CD14-positive monocyte (primary cell): Measurements from ENCODE around the gene WDR76. TPM values are rescaled to one million over a fixed set of nuclear protein-coding genes. Genes with fewer than 3 reads are reported as not detected.
A peak's percentile ranks its signal among the peaks of the same experiment; 100 is the strongest.

Source experiments
- DNase-seq, 3 donors: peaks; one replicate each; pipeline ENCODE4 v3.0.0-alpha.2; 2011 to 2022
- H2AFZ ChIP-seq: 2 replicates; pipeline ENCODE4 v1.6.0; 2012; ENCODE audit warnings: mild to moderate bottlenecking, low read depth, low read length, inconsistent platforms; ENCODE audit not compliant: insufficient read depth, poor library complexity, severe bottlenecking
- H3K27ac ChIP-seq, 2 donors: 1 replicate in 1 of 2; 2 replicates in 1 of 2; pipeline ENCODE4 v1.5.1; 2012 to 2013; ENCODE audit warnings: low read length in 2 of 2, control low read depth in 1 of 2, inconsistent platforms in 1 of 2, low read depth in 1 of 2, mild to moderate bottlenecking in 1 of 2
- H3K27me3 ChIP-seq, 2 donors: one replicate each; pipeline versions ENCODE4 v1.6.0 to v1.6.1; 2011 to 2013; ENCODE audit warnings: low read length in 2 of 2; ENCODE audit not compliant: control insufficient read depth in 2 of 2, insufficient read depth in 2 of 2
- H3K36me3 ChIP-seq, 2 donors: replicated peaks in 1 of 2; 1 replicate in 1 of 2; 2 replicates in 1 of 2; pipeline versions ENCODE4 v1.5.1 to v1.6.1; 2012 to 2013; ENCODE audit warnings: low read length in 2 of 2, control low read depth in 1 of 2, inconsistent platforms in 1 of 2, mild to moderate bottlenecking in 1 of 2; ENCODE audit not compliant: insufficient read depth in 2 of 2, control insufficient read depth in 1 of 2
- H3K4me1 ChIP-seq, 2 donors: 1 replicate in 1 of 2; 2 replicates in 1 of 2; pipeline versions ENCODE4 v1.5.1 to v1.6.1; 2012 to 2013; ENCODE audit warnings: low read length in 2 of 2, control low read depth in 1 of 2, inconsistent platforms in 1 of 2, mild to moderate bottlenecking in 1 of 2, moderate library complexity in 1 of 2; ENCODE audit not compliant: insufficient read depth in 2 of 2, control insufficient read depth in 1 of 2
- H3K4me2 ChIP-seq: replicated peaks from 2 replicates; pipeline ENCODE3; 2012; ENCODE audit warnings: low read length, moderate library complexity, mild to moderate bottlenecking; ENCODE audit not compliant: poor library complexity, severe bottlenecking; ENCODE audit errors: extremely low read depth
- H3K4me3 ChIP-seq, 3 experiments: fragments of 200-600 bp in 1 of 3; sonication (generic) in 1 of 3; replicated peaks in 1 of 3; 1 replicate in 2 of 3; 2 replicates in 1 of 3; pipeline ENCODE4 v1.5.1; 2011 to 2013; ENCODE audit warnings: low read length in 3 of 3, mild to moderate bottlenecking in 3 of 3, control low read depth in 2 of 3, low read depth in 2 of 3, inconsistent platforms in 1 of 3, moderate library complexity in 1 of 3
- H3K79me2 ChIP-seq: 2 replicates; pipeline ENCODE4 v1.6.0; 2012; ENCODE audit warnings: mild to moderate bottlenecking, control low read depth, inconsistent platforms, low read length, moderate library complexity; ENCODE audit not compliant: insufficient read depth
- H3K9ac ChIP-seq: 2 replicates; pipeline ENCODE4 v1.6.0; 2017; ENCODE audit warnings: low read length, mild to moderate bottlenecking; ENCODE audit not compliant: insufficient read depth, poor library complexity, severe bottlenecking
- H3K9me3 ChIP-seq, 2 donors: replicated peaks in 1 of 2; 1 replicate in 1 of 2; 2 replicates in 1 of 2; pipeline versions ENCODE4 v1.5.1 to v1.6.1; 2012 to 2013; ENCODE audit warnings: low read length in 2 of 2, control low read depth in 1 of 2; ENCODE audit not compliant: control insufficient read depth in 1 of 2, insufficient read depth in 1 of 2
- H4K20me1 ChIP-seq: 2 replicates; pipeline ENCODE4 v1.6.0; 2012; ENCODE audit warnings: mild to moderate bottlenecking, low read length, control low read depth, moderate library complexity; ENCODE audit not compliant: insufficient read depth
- H3K27ac Mint-ChIP-seq, 7 donors: one replicate each; pipeline ENCODE4 v1.8.0; 2020; ENCODE audit warnings: mild to moderate bottlenecking in 7 of 7, mixed read lengths in 7 of 7, moderate library complexity in 6 of 7, inconsistent platforms in 2 of 7
- H3K27me3 Mint-ChIP-seq, 3 donors: one replicate each; pipeline ENCODE4 v1.8.0; 2021 to 2022; ENCODE audit warnings: low read depth in 3 of 3, mild to moderate bottlenecking in 3 of 3, mixed read lengths in 3 of 3, moderate library complexity in 3 of 3, inconsistent platforms in 1 of 3
- H3K36me3 Mint-ChIP-seq, 2 donors: one replicate each; pipeline ENCODE4 v1.8.0; 2020; ENCODE audit warnings: mixed read lengths in 2 of 2, inconsistent platforms in 1 of 2, mild to moderate bottlenecking in 1 of 2
- H3K4me1 Mint-ChIP-seq: one replicate; pipeline ENCODE4 v1.8.0; 2020; ENCODE audit warnings: mild to moderate bottlenecking, mixed read lengths
- H3K4me3 Mint-ChIP-seq, 2 donors: one replicate each; pipeline ENCODE4 v1.8.0; 2020; ENCODE audit warnings: mild to moderate bottlenecking in 2 of 2, mixed read lengths in 2 of 2, moderate library complexity in 1 of 2
- H3K9me3 Mint-ChIP-seq, 7 donors: one replicate each; pipeline ENCODE4 v1.8.0; 2020 to 2022; ENCODE audit warnings: mixed read lengths in 7 of 7, mild to moderate bottlenecking in 6 of 7, moderate library complexity in 6 of 7, inconsistent platforms in 2 of 7
- WGBS: methylation state at CpG from one replicate; pipeline ENCODE4 v1.1.5; 2013; ENCODE audit warnings: missing lambda C conversion rate; ENCODE audit not compliant: insufficient coverage; 5-methylcytosine and 5-hydroxymethylcytosine counted together
- intact Hi-C, 2 donors: fragments of 100-400 bp; cut with micrococcal nuclease; formaldehyde crosslinking; loops; one replicate each; pipeline versions ENCODE4 v1.15.0 to v1.15.1; 2023
- polyA plus RNA-seq, 3 donors: library from polyadenylated mRNA; depleted of rRNA in 1 of 3; unstranded in 2 of 3; stranded (reverse) in 1 of 3; fragments of 300-500 nt in 2 of 3; fragments of >200 nt in 1 of 3; fragmentation: Illumina TruSeq in 2 of 3; gene quantifications; 1 replicate in 2 of 3; 2 replicates in 1 of 3; pipeline ENCODE4 v1.2.3, GENCODE V29; 2012 to 2021
- TF ChIP-seq, protein P1 (sequence below): fragments of 200-600 bp; IDR thresholded peaks from one replicate; pipeline ENCODE4 v1.8.0; 2022; ENCODE audit warnings: antibody characterized with exemption, mild to moderate bottlenecking

The WDR76 gene
- polyA plus RNA-seq, 3 donors, result 0.32 to 0.91 (median 0.40) TPM

DNA sequence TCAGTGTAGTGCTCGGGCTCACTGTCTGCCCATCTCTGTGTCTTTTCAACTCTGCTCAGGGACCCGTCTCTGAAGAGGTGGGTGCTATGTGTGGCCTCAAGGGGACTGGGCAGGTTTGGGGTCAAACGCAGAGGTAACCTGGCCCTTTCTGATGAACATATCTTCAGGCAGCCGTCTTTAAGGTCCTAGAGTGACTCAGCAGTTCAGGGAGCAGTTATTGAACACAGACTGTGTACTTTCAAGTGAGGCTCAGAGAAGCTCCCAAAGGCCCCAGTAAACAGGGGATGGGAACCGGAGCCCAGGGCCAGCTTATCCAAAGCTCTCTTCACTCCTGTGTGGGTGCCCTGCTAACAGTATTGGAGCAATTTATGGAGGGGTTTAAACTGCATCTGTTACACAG lies 73.1 kb downstream of the WDR76 start:
- Histone ChIP-seq H3K9ac (no peak overlapping the region), H3K27me3 (no peaks in the 10 kb centered on the region), H3K4me3 (no peak overlapping the region), H2AFZ (no peak overlapping the region), H3K79me2 (no peaks in the 10 kb centered on the region), H3K36me3 (no peaks in the 10 kb centered on the region), H3K4me1 (no peaks in the 10 kb centered on the region), H3K27ac (no peak overlapping the region), H3K9me3 (no peaks in the 10 kb centered on the region), H4K20me1 (no peaks in the 10 kb centered on the region), H3K4me2 (no peak overlapping the region)
- H3K4me3 Mint-ChIP-seq, result no peak overlapping the region
- DNase-seq, result no peak
- H3K9me3 Mint-ChIP-seq, result peaks cover 0 to 3% (median 0%) of the 10 kb centered on the region in 7 donors
- intact Hi-C loops, result no loop called here
- no peak overlapping the region for H3K27ac Mint-ChIP-seq
- peaks cover 3% of the 10 kb centered on the region for H3K4me1 Mint-ChIP-seq
- TF ChIP-seq, protein P1, sequence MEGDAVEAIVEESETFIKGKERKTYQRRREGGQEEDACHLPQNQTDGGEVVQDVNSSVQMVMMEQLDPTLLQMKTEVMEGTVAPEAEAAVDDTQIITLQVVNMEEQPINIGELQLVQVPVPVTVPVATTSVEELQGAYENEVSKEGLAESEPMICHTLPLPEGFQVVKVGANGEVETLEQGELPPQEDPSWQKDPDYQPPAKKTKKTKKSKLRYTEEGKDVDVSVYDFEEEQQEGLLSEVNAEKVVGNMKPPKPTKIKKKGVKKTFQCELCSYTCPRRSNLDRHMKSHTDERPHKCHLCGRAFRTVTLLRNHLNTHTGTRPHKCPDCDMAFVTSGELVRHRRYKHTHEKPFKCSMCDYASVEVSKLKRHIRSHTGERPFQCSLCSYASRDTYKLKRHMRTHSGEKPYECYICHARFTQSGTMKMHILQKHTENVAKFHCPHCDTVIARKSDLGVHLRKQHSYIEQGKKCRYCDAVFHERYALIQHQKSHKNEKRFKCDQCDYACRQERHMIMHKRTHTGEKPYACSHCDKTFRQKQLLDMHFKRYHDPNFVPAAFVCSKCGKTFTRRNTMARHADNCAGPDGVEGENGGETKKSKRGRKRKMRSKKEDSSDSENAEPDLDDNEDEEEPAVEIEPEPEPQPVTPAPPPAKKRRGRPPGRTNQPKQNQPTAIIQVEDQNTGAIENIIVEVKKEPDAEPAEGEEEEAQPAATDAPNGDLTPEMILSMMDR, result no peak
- H3K36me3 Mint-ChIP-seq, result no peaks in the 10 kb centered on the region
- 71% methylated on average over 4 of the region's 5 CpGs for WGBS
- H3K27me3 Mint-ChIP-seq, result peaks cover 0 to 4% (median 2%) of the 10 kb centered on the region in 3 donors

DNA sequence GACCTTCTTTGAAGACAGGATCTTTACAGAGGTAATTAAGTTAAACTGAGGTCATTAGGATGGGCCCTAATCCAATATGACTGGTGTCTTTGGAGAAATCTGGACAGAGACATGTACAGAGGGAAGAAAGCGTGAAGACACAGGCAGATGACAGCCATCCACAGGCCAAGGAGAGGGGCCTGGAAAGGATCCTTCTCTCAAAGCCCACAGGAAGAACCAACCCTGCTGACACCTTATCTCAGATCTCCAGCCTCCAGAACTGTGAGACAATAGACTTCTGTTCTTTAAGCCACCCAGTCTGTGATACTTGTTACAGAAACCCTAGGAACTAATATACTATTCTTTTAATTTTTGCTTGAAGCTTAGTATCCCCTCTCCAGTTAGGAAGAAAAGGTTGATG lies 74.2 kb downstream of the WDR76 start:
- Histone ChIP-seq H3K27me3 (no peaks in the 10 kb centered on the region), H3K4me3 (no peak overlapping the region), H3K79me2 (no peaks in the 10 kb centered on the region), H2AFZ (no peak overlapping the region), H3K9me3 (no peaks in the 10 kb centered on the region), H3K27ac (no peak overlapping the region), H3K9ac (no peak overlapping the region), H3K4me1 (no peaks in the 10 kb centered on the region), H3K36me3 (no peaks in the 10 kb centered on the region), H4K20me1 (no peaks in the 10 kb centered on the region), H3K4me2 (no peak overlapping the region)
- H3K9me3 Mint-ChIP-seq, result peaks cover 0 to 3% (median 0%) of the 10 kb centered on the region in 7 donors
- peaks cover 3% of the 10 kb centered on the region for H3K4me1 Mint-ChIP-seq
- H3K27ac Mint-ChIP-seq, result peak overlapping the region in 1 of 7 donors; percentile 20
- TF ChIP-seq, protein P1, result no peak
- H3K4me3 Mint-ChIP-seq, result no peak overlapping the region
- no peaks in the 10 kb centered on the region for H3K36me3 Mint-ChIP-seq
- H3K27me3 Mint-ChIP-seq, result peaks cover 0 to 2% (median 0%) of the 10 kb centered on the region in 3 donors
- no CpG with 5 or more reads among the region's 1 CpG for WGBS
- no peak for DNase-seq
- intact Hi-C loops, result no loop called here
